ENCODE results near the gene TESK2.
A peak's percentile ranks its signal among the peaks of the same experiment; 100 is the strongest.
"Not testable (repeated sequence)": the region's sequence is repeated elsewhere in the genome, so short reads cannot be mapped to it uniquely, and the experiment has no call there.

The TESK2 gene

DNA sequence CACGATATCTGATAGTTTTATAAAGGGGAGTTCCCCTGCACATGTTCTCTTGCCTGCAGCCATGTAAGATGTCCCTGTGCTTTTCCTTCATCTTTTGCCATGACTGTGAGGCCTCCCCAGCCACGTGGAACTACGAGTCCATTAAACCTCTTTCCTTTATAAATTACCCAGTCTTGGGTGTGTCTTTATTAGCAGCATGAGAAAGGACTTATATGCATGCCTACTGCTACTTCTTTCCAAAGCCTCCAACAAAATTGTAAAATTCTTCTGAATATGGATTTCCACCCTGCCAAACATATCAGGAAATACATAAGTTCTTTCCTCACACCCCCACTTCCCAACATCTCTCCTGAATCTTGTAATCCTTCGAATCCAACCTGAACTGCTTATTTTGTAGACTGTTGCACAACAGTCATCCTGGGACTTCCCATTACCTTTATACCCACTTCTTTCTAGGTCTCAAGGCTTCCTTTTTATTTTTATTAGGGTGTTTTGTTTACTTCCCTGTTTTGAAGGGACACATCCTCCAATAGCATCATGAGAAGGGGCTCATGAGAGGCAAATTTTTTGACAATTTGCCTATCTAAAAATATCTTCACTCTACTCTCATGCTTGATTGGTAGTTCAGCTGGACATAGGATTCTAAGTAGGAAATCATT is 83.2 kb downstream of the TESK2 start:
- DNase-seq: no peak

DNA sequence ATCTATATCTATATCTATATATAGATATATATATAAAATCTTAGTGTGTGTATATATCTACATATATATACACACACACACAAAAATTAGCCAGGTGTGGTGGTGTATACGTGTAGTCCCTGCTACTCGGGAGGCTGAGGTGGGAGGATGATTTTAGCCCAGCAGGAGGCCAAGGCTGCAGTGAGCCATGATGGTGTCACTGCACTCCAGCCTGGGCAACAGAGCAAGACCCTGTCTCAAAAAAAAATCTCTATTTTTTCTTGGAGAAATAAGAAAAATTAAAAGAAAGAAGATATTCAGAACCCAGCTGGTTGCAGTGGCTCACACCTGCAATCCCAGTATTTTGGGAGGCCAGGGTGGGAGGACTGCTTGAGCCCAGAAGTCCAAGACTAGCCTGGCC is 85.3 kb downstream of the TESK2 start:
- no peak for DNase-seq

DNA sequence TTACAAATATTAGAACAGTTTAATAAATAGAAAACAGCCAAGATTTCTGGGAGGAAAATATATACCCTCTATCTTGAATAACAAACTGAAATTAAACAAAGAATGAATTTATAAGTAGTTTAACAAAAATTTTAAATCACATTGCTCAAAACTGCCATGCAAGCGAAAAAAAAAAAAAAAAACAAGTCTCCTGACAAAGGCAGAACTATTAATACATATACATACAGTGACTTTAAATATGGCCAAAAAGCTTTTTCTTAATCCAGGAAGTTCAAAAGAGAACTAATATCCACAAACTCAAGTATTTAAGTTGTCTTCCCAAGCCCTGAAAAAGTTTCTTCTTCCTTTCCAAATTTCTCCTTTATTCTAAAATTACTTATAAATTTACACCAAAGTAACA is 87.2 kb downstream of the TESK2 start:
- DNase-seq: no peak

DNA sequence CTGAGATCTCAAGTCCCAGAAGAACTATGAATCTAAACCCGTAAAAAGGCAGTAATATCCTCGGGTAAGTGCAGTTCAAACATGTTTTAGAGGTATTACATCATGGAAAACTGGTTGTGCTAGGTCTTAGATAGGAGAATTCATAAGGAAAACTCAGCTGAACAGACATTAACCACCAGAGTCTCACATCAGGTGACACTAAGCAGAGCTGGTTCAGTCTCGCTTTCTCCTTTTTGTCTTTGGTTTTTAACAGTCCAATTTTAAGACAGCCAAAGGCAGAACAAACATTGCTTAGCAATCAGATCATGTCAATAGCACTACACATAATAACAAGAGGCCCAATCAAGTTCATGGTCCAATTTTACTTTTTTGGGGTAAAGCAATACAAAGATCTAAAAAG is 87.7 kb downstream of the TESK2 start:
- no peak for DNase-seq

DNA sequence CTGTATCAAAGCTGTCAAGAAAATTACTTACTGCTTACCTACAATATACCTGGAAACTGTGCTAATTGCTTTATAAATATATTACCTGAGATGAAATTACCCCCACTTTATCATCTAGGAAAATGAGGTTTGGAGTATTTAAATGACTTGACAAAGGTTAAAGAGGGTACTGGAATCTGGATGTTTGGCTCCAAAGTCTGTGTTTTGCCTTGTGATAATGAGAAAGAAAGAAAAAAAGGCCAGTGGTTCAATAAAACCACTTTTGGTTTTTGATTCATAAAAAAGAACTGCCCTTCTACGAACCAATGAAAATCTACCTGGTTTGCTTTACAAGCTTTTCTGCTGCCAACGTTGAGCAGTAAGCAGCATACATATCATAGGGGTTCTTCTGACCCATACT is 89.4 kb downstream of the TESK2 start:
- DNase-seq: no peak

DNA sequence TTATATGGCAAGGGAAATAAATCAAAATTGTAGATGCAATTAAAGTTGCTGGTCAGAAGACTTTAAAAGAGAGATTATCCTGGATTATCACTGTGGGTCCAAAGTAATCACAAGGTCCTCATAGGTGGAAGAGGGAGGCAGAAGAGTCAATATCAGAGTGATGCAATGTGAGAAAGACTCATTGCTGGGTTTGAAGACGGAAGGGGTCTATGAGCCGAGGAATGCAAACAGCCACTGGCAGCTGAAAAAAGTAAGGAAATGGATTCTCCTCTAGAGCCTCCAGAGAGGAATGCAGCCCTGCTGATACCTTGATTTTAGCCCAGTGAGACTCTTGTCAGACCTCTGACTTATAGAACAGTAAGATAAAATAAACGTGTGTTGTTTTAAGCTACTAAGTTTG is 90.9 kb downstream of the TESK2 start:
- no peak for DNase-seq

DNA sequence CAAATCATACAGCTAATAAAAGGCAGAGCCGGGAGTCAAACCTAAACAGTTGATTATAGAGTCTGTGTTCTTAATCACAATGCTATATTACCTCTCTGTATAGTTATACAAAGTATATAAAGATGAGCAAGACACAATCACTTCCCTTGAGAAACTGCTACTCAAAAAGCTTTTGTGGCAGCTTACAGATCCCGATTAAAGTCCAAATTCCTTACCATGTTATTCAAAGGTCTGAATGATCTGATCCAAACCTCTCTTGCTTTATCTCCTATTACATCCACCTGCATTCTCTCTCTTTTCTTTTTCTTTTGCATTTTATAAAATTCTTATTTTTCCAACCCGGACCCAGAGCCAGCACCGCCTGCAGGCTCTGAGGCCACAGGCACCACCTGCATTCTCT is 93.7 kb downstream of the TESK2 start:
- DNase-seq: no peak

DNA sequence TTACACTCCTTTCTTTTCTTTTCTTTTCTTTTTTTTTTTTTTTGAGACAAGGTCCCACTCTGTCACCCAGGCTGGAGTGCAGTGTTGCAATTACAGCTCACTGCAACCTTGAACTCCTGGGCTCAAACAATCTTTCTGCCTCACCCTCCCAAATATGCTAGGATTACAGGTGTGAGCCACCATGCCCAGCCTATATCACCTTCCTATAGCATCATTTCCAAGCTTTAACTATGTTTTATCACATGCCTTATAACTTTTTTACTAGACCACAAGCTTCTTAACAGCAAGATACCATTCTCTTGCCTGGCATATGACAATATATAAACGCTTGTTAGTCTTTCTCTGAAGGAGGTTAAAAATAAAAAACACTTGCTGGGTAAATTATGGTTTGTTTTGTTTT is 95.4 kb downstream of the TESK2 start:
- no peak for DNase-seq

DNA sequence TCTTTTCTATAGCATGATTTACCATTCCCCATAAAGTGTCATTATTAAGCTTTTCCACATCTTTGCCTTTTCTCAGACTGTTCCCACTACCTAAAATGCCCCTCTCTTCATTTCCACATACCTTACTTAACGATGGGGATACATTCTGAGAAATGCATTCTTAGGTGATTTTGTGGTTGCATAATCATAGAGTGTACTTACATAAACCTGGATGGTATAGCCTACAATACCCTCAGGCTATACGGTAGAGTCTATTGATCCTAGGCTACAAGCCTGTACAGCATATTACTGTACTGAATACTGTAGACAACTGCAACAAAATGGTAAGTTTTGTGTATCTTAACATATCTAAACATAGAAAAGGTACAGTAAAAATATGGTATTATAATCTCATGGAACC is 95.9 kb downstream of the TESK2 start:
- DNase-seq: no peak

DNA sequence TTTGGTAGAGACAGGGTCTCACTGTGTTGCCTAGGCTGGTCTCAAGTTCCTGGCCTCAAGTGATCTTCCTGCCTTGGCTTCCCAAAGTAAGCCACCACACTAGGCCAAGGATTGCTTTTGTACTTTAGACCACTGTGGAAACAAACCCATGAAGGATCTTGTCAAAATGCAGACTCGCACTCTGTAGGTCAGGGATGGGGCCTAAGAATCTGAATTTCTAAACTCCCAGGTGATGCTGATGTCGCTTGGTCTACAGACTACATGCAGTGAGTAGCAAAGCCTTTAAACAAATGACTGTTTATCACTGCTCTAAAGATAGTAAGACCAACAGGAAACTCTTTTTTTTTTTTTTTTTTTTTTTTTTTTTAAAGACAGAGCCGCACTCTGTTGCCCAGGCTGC is 96.6 kb downstream of the TESK2 start:
- DNase-seq: no peak

DNA sequence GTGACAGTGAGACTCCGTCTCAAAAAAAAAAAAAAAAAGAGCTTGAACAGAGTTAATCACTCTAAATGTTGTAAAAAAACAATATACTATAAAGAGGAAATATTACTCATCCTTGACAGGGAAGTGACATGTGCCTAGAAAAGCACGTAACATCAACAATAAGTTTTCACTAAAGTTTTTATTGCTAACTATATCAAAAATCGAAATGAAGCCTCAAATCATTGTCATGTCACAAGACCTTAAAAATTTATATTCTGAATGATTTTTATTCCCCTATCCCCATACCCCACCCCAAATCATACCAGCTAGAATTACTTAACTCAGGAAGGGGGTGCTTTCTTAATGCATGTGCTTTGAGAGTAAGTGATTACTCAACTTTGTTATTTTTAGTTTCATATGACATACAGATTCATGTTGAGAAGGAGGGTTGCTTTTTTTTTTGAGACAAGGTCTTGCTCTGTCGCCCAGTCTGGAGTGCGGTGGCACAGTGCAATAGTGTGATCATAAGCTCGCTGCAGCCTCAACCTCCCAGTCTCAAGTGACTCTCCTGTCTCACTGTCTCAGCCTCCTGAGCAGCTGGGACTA is 97.2 kb downstream of the TESK2 start:
- DNase-seq: no peak

DNA sequence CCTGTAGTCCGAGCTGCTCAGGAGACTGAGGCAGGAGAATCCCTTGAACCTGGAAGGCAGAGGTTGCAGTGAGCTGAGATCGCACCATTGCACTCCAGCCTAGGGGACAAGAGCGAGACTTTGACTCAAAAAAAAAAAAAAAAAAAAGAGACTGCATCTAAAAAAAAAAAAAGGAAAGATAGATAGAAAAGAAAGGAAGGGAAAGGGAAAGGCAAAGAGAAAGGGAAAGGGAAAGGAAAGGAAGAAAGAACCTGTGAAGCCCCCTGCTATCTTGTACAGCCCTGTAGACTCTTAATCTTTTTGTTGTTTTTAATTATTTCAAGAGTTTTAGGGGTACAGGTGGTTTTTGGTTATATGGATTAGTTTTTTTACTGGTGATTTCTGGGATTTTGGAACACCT is 104.7 kb downstream of the TESK2 start:
- DNase-seq: no peak

DNA sequence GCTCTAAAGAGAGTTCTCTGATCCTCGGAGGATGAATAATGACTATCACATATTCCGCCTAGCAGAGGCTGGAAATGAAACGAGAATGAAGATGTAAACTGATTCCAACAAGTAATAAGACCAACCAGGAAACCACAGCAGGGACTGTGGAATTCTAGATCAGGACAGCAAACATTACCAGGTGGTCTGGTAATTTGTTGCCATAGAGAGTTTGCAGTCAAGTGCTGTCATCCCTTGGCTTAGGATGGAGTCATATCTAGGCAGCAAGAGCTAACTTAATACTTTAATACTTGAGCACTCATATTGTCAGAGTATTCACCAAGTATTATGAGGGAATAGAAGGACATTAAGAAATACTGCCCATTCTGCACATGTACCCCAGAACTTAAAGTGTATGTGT is 105.7 kb downstream of the TESK2 start:
- DNase-seq: peak; percentile 79

DNA sequence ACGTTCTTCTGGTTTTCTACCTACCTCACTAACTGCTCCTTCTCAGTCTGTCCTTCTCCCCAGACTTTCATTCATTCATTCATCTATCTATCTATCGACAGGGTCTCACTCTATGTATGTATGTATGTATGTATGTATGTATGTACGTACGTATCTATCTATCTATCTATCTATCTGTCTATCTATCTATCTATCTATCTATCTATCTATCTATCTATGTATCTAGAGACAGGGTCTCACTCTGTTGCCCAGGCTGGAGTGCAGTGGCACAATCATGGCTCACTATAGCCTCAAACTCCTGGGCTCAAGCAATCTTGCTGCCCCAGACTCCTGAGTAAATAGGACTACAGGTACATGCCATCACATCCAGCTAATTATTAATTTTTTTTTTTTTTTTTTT is 106.8 kb downstream of the TESK2 start:
- DNase-seq: not testable (repeated sequence)

DNA sequence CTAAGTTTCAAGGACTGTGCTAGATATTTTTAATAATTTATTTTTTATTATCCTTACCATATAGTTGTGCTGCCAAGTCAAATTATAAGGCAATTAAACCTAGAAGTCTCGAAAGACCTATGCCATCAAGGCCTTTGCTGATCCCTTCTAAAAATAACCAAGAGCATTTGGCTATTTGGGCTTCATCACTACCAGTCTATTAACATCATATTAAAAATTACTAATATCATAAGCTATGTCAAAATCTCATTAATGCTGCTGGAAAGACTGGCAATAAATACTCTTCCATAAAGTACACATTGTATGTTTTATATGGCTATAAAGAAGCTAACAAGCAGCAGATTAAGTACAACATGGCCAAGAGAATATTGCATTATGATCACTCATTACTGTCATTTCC is 107.8 kb downstream of the TESK2 start:
- no peak for DNase-seq

DNA sequence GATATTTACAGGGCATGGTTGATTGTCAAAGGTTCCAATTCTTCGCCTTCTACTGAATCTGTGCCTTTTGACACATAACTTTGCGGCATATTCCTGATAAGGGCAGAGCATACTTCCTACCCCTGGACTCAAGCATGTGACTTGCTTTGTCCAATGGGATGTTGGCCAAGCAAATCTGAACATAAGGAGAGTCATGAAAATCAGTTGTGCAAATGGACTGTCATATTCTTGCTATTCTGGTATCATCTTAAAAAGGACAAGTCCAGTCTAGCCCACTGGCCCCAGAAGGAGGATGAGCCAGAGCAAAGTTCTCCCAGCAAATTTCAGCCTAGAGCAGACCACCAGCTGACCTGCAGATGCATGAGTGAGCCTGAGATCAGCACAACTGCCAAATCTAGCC is 109.7 kb downstream of the TESK2 start:
- DNase-seq: no peak

DNA sequence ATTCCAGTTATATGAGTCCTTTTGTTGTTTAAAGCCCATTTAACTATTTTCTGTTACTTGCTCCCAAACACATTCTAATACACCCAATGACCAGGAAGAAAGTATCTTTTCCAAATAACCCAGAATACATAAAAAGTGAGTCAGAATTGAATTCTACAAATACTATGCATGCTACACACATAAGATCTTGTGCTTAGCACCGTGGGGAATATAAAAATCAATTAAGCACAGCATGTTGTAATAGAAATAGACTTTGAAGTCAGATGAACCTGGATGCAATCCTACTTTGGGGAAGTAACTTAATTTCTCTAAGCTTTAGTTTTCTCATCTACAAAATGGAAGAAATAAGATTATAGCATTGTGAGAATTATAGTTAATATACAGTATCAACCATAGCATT is 110.2 kb downstream of the TESK2 start:
- no peak for DNase-seq

DNA sequence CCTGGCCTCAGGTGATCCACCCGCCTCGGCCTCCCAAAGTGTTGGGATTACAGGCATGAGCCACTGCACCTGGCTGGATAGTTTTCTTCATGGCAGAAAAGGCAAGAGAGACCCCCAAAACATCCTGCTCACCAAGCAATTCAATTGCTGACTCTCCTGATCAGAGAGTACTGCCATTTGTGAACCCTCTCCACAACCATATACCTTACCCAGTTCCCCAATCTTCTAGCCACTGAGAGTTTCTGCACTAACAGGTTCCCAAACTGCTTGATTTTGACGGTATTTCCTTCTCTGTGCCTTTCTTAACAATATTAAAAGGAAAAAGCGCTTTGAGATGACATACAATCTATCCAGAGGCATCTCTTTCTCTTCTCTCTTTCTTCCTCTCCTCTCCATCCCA is 110.8 kb downstream of the TESK2 start:
- no peak for DNase-seq

DNA sequence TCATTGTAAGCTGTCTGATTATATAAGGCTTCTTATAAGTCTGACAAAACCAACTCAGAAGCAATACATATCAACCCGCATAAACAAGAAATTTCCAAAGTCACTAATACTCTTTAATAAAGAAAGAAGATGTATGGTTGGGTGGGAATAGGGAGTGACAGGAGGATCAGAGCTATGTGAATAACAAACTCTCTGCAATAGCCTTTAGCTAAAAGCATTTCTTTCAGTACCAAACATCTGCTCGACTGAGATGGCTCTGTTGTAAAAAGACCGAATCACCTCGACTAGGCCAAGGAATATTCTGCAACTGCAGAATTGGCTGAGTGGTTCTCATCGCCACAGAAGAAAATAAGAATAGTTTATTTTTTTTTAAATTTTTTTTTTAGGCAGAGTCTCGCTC is 111.4 kb downstream of the TESK2 start:
- DNase-seq: no peak

DNA sequence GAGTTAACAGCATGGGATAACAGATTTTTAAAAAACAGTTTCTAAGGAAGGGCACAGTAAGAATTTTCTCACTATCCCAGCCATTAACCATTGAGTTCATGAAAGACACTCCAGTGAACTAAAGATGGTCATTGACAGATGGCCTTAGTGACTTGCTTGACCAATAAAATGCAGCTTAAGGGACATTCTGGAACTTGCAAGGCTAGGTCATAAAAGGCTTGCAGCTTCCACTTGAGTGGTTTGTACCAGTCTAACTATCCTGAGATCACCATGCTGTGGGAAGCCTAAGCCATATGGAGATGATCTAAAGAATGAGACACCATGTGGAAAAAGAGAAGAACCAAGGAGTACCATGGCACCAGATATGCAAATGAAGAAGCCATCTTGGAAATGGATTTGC is 112.8 kb downstream of the TESK2 start:
- DNase-seq: no peak

DNA sequence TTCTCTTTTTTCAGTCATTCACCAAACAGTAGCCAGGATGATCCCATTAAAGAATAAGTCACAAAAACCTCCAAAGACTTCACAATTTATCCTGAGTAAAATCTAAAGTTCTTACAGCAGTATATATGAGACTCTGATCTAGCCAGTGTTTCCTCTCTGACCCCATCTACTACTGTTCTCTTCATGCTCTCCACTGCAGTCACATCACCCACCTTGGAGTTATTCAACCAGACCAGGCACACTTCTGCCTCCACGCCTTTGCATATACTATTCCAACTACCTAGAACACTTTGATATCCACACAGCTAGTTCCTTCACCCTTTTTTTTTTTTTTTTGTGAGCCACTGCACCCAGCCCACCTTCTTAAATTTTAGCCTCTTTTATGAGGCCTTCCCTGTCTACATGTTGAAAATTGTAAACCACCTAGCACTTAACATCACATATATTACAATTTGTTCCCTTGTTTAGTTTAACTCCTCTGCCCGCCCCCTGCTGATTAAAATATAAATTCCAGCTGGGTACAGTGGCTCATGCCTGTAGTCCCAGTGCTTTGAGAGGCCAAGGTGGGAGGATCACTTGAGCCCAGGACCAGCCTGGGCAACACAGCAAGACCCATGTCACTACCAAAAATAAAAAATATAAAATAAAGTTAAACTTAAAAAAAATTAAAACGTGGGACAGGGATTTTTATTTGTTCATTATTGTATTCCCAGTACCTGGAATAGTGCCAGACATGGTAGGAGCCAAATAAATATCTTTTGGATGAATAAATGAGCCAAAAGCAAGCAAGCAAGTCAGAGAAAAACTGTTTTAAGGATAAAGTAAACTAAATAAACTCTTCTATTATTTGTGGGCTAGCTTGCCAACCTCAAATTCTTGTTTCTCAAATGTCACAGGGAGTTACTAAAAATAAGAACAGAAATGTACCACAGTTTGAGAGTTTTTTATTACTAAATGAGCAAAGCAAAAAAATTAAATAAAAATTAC is 115.6 kb downstream of the TESK2 start:
- DNase-seq: no peak

DNA sequence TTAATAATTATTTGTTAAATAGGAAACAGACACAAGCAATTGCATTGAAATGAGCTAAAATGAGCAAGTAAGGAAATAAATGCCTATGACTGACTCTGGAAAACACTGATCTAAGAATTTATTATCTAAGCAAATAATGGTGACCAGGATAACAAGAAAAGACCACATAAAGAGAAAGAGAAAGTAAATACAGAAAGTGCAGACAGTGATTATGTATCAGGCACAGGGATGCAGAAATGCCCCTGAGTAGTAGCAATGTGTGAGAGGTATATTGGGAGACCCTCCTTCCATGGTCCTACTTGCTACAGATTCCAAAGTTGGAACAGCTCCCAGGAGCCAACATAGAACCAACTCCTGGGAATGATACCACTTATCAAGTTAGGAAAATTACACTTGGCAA is 117.4 kb downstream of the TESK2 start:
- DNase-seq: no peak

DNA sequence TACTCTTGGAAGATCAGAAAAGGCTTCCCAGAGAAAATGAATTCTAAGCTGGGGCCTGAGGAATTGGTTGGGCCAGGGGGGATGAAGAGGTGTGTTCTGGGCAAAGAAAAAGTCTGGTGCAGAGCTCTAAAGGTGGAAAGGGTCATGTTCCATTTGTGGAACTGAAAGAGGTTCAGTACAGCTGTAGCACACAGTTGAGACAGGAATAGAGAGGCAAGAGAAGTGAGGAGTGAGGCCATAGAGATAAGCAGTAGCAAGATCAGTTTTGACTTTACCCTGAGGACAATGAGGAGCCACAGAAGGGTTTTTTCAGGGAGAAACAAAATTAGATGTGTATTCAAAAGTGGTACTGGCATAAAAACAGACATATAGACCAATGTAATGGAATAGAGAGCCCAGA is 120.4 kb downstream of the TESK2 start:
- no peak for DNase-seq

DNA sequence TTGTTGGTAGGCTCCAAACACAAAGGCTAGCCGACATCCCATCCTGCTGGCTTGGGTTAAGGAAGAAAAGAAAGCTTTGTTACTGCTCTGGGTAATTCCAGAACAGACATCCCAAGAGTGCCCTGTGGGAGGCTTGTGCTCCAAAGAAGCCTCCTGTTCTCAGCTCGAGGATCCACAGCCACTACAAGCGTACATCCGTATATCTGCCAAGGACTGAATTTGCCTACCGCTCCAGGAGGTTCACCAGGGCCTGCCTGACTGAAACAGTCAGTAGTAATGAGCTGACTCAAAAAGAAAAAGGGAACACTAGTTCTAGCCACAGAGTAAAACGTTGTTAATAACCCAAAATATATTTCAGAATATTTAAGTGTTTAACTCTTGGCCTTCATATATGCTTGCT is 125.9 kb downstream of the TESK2 start:
- no peak for DNase-seq

Measured in NCI-H526 treated with DMSO at 0.1 percent for 48 hours (cell line).